GM12878 (cell line): Measurements from ENCODE around the gene LRWD1. TPM values are rescaled to one million over a fixed set of nuclear protein-coding genes. Genes with fewer than 3 reads are reported as not detected.

ENCODE experiments used
- ATAC-seq: fragments of 200-7000 bp; cut with Tn5 transposase; 3 replicates; pipeline ENCODE4 v1.9.1; 2020; ENCODE audit warnings: mild to moderate bottlenecking, moderate library complexity
- BruUV-seq: library from RNA; stranded (reverse); fragments of 400-500 nt; replicated peaks from 2 replicates; lab custom pipeline; 2021; lab: Mats Ljungman, UMichigan
- CTCF ChIA-PET: fragments of 300-600 bp; sonication (Branson Sonifier 250); formaldehyde crosslinking; extraction: SDS; loops from one replicate; lab custom pipeline; 2021; ENCODE audit warnings: inconsistent platforms; lab: Yijun Ruan, JAX
- POLR2A ChIA-PET: fragments of 350-600 bp; formaldehyde crosslinking; extraction: SDS; loops from one replicate; lab custom pipeline; 2021; ENCODE audit warnings: inconsistent platforms; lab: Charles Lee
- RAD21 ChIA-PET: fragments of 300-600 bp; sonication (Branson Sonifier 250); formaldehyde crosslinking; loops from one replicate; lab custom pipeline; 2023; ENCODE audit warnings: antibody characterized with exemption; ENCODE audit not compliant: unreplicated experiment; lab: Charles Lee
- SMC1A ChIA-PET: fragments of 300-600 bp; sonication (Branson Sonifier 250); formaldehyde crosslinking; loops from one replicate; lab custom pipeline; 2023; ENCODE audit not compliant: unreplicated experiment, uncharacterized antibody; lab: Charles Lee
- DNase-seq: peaks from one replicate; pipeline ENCODE4 v3.0.0-alpha.2; 2011; ENCODE audit warnings: low read depth, low spot score
- FAIRE-seq: peaks from 3 replicates; lab custom pipeline; 2011; peaks lifted over from hg19 to GRCh38; lab: Jason Lieb, UNC
- H2AFZ ChIP-seq: 2 replicates; pipeline ENCODE4 v1.6.0; 2011; ENCODE audit warnings: low read depth, low read length, control low read depth; ENCODE audit not compliant: control insufficient read depth
- H3K27ac ChIP-seq: 2 replicates; pipeline ENCODE4 v1.5.1; 2011; ENCODE audit warnings: control low read depth; ENCODE audit not compliant: control insufficient read depth, insufficient read depth
- H3K27me3 ChIP-seq, 2 experiments: replicated peaks in 1 of 2; 2 replicates each; pipeline versions ENCODE4 v1.6.0 to v1.6.1; 2011; ENCODE audit warnings: low read length in 1 of 2; ENCODE audit not compliant: control insufficient read depth in 2 of 2, insufficient read depth in 2 of 2
- H3K36me3 ChIP-seq, 2 experiments: 2 replicates each; pipeline ENCODE4 v1.5.1; 2011; ENCODE audit warnings: low read length in 1 of 2; ENCODE audit not compliant: control insufficient read depth in 2 of 2, insufficient read depth in 2 of 2
- H3K4me1 ChIP-seq: 2 replicates; pipeline ENCODE4 v1.6.1; 2011; ENCODE audit warnings: mild to moderate bottlenecking, low read length, moderate library complexity, mixed read lengths; ENCODE audit not compliant: control insufficient read depth, insufficient read depth
- H3K4me2 ChIP-seq: 2 replicates; pipeline ENCODE4 v1.6.0; 2011; ENCODE audit warnings: control low read depth; ENCODE audit not compliant: control insufficient read depth, insufficient read depth
- H3K4me3 ChIP-seq: fragments of 200-600 bp; sonication (generic); 2 replicates; pipeline ENCODE4 v1.5.1; 2016
- H3K79me2 ChIP-seq: 2 replicates; pipeline ENCODE4 v1.6.0; 2011; ENCODE audit warnings: low read length; ENCODE audit not compliant: control insufficient read depth, insufficient read depth
- H3K9ac ChIP-seq: 2 replicates; pipeline ENCODE4 v1.8.0; 2011; ENCODE audit warnings: low read length, control low read depth, mixed read lengths; ENCODE audit not compliant: control insufficient read depth, insufficient read depth
- H3K9me3 ChIP-seq: replicated peaks from 3 replicates; pipeline ENCODE4 v1.5.1; 2011; ENCODE audit warnings: mild to moderate bottlenecking, low read length; ENCODE audit not compliant: control insufficient read depth, insufficient read depth
- H4K20me1 ChIP-seq: 2 replicates; pipeline ENCODE4 v1.6.0; 2011; ENCODE audit not compliant: control insufficient read depth, insufficient read depth
- CHD4 ChIP-seq: fragments of 200-600 bp; sonication (generic); IDR thresholded peaks from 2 replicates; pipeline ENCODE4 v1.6.1; 2016; ENCODE audit warnings: mild to moderate bottlenecking
- MTA3 ChIP-seq: IDR thresholded peaks from 2 replicates; pipeline ENCODE4 v1.6.1; 2012; ENCODE audit warnings: low read length, inconsistent platforms, borderline replicate concordance
- NR2C2 ChIP-seq: IDR thresholded peaks from 2 replicates; pipeline ENCODE4 v1.6.1; 2011; ENCODE audit warnings: borderline replicate concordance, low read depth; ENCODE audit not compliant: control insufficient read depth, insufficient read length
- POLR2AphosphoS2 ChIP-seq: IDR thresholded peaks from 2 replicates; pipeline ENCODE4 v1.6.1; 2011; ENCODE audit warnings: low read depth, mild to moderate bottlenecking, low read length, improper control_type of control experiment, moderate library complexity
- RFX5 ChIP-seq: IDR thresholded peaks from 2 replicates; pipeline ENCODE4 v1.6.1; 2011; ENCODE audit warnings: low read depth, low read length, improper control_type of control experiment
- SUZ12 ChIP-seq: fragments of 200-600 bp; sonication (generic); IDR thresholded peaks from one replicate; pipeline ENCODE4 v1.6.1; 2018; ENCODE audit warnings: antibody characterized with exemption, mild to moderate bottlenecking; ENCODE audit not compliant: unreplicated experiment
- ZZZ3 ChIP-seq: IDR thresholded peaks from 2 replicates; pipeline ENCODE4 v1.6.1; 2011; ENCODE audit warnings: low read depth; ENCODE audit not compliant: control insufficient read depth, insufficient read length
- WGBS: methylation state at CpG from one replicate; pipeline ENCODE4 v1.1.6; 2016; ENCODE audit warnings: low lambda C conversion rate; ENCODE audit not compliant: insufficient replicate concordance, insufficient coverage; ENCODE audit errors: missing lambda C conversion rate; 5-methylcytosine and 5-hydroxymethylcytosine counted together
- in situ Hi-C: fragments of 300-500 bp; cut with MboI; formaldehyde crosslinking; loops from 9 replicates; pipeline ENCODE4 v1.14.3; 2018; ENCODE audit warnings: mixed read lengths
- intact Hi-C: fragments of 100-400 bp; cut with micrococcal nuclease; formaldehyde crosslinking; loops from one replicate; pipeline ENCODE4 v1.14.2; 2022; ENCODE audit not compliant: unreplicated experiment
- polyA plus RNA-seq, 11 experiments: library from polyadenylated mRNA; depleted of rRNA in 4 of 11; unstranded in 6 of 11; stranded (reverse) in 5 of 11; fragments of >200 nt; fragmentation: Nextera tagmentation in 4 of 11; fragmentation: Illumina TruSeq in 1 of 11; extraction: Ambion mirVana in 4 of 11; extraction: Trizol in 1 of 11; gene quantifications; 1 replicate in 1 of 11; 2 replicates in 10 of 11; pipeline versions ENCODE4 v1.2.1 to v1.2.3, GENCODE V29; 2011 to 2016; ENCODE audit warnings: inconsistent platforms in 2 of 11, missing spikeins in 2 of 11, low read depth in 1 of 11
- total RNA-seq, 4 experiments: library from RNA; depleted of rRNA in 3 of 4; stranded (reverse); fragments of >200 nt in 3 of 4; fragmentation: Illumina TruSeq in 1 of 4; extraction: Trizol in 1 of 4; gene quantifications; 2 replicates each; pipeline versions ENCODE4 v1.2.1 to v1.2.3, GENCODE V29; 2013 to 2021
- TF ChIP-seq, protein P1 (sequence below): fragments of 450-650 bp; IDR thresholded peaks from 2 replicates; pipeline ENCODE4 v1.6.1; 2017; ENCODE audit warnings: mild to moderate bottlenecking, moderate library complexity
- TF ChIP-seq, protein P2 (sequence below): fragments of 450-650 bp; IDR thresholded peaks from 2 replicates; pipeline ENCODE4 v1.6.1; 2017; ENCODE audit warnings: mild to moderate bottlenecking
- TF ChIP-seq, protein P3 (sequence below): fragments of 450-650 bp; IDR thresholded peaks from 2 replicates; pipeline ENCODE4 v1.6.1; 2016; ENCODE audit warnings: mild to moderate bottlenecking
- TF ChIP-seq, protein P4 (sequence below): IDR thresholded peaks from 2 replicates; pipeline ENCODE4 v1.6.1; 2012; ENCODE audit warnings: low read depth, low read length, improper control_type of control experiment

The LRWD1 gene
- total and polyA plus RNA-seq, 10 of the 15 experiments (the other 5 are each of a cell fraction or from before 2014, with no cell fraction given) = 0.40 to 64.4 (median 26.1) TPM

DNA sequence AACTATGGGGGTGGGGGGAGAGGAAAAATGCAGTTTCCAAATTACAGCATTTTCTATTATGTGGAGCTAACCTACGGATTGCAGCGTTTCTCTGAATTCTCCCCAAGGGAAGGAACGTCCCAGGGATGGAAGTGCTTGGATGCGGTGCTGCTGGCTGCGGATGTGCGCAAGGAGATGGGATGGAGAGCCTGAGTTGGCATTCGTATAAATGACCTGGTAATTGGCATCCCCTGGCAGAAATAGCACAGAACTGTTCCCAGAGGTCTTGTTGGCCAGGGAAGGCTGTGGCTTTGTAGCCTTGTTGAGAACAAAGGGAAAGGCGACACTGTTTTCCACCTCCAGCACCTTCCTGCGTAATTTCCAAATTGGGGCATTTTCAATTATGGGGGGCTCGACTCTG, 28.7 kb upstream of the LRWD1 start:
- in situ Hi-C loops = no loop called here
- RAD21 ChIA-PET = interaction anchor here (1.3 to 2.9 kb wide), 5 partner anchors 17 to 31 kb away, joined by 3 to 13 read pairs (median 5); no protein-coding TSS in a partner anchor
- BruUV-seq = TSS peak; percentile 50
- H3K27me3 ChIP-seq = no peaks in the 10 kb centered on the region
- H3K4me2 ChIP-seq = peak overlapping the region; percentile 91; the same call in 1 of the 2 replicates
- no peaks in the 10 kb centered on the region for H3K9me3 ChIP-seq
- DNase-seq (no peak), ATAC-seq (no peak), FAIRE-seq (no peak)
- H3K36me3 ChIP-seq = peaks cover 11 to 16% of the 10 kb centered on the region in 2 experiments
- peak overlapping the region; percentile 59 for H3K4me3 ChIP-seq
- no peak overlapping the region for H3K9ac ChIP-seq
- H3K27ac ChIP-seq = no peak overlapping the region
- POLR2A ChIA-PET = interaction anchor here (1.1 to 13.0 kb wide), 3 partner anchors 5 to 35 kb away, joined by 3 to 210 read pairs (median 34); no protein-coding TSS in a partner anchor
- peaks cover 41% of the 10 kb centered on the region for H3K79me2 ChIP-seq
- 90% methylated on average over 10 of the region's 10 CpGs for WGBS
- CTCF ChIA-PET = interaction anchor here (2.5 to 5.0 kb wide), 2 partner anchors 9 to 29 kb away, joined by 14 to 39 read pairs; no protein-coding TSS in a partner anchor
- SMC1A ChIA-PET = interaction anchor here (2.9 to 3.1 kb wide), 2 partner anchors 8 to 21 kb away, joined by 13 to 15 read pairs; no protein-coding TSS in a partner anchor
- intact Hi-C loops = no loop called here
- H4K20me1 ChIP-seq = no peaks in the 10 kb centered on the region
- H3K4me1 ChIP-seq = peaks cover 36% of the 10 kb centered on the region
- no peak overlapping the region for H2AFZ ChIP-seq
- TF ChIP-seq, protein P1, sequence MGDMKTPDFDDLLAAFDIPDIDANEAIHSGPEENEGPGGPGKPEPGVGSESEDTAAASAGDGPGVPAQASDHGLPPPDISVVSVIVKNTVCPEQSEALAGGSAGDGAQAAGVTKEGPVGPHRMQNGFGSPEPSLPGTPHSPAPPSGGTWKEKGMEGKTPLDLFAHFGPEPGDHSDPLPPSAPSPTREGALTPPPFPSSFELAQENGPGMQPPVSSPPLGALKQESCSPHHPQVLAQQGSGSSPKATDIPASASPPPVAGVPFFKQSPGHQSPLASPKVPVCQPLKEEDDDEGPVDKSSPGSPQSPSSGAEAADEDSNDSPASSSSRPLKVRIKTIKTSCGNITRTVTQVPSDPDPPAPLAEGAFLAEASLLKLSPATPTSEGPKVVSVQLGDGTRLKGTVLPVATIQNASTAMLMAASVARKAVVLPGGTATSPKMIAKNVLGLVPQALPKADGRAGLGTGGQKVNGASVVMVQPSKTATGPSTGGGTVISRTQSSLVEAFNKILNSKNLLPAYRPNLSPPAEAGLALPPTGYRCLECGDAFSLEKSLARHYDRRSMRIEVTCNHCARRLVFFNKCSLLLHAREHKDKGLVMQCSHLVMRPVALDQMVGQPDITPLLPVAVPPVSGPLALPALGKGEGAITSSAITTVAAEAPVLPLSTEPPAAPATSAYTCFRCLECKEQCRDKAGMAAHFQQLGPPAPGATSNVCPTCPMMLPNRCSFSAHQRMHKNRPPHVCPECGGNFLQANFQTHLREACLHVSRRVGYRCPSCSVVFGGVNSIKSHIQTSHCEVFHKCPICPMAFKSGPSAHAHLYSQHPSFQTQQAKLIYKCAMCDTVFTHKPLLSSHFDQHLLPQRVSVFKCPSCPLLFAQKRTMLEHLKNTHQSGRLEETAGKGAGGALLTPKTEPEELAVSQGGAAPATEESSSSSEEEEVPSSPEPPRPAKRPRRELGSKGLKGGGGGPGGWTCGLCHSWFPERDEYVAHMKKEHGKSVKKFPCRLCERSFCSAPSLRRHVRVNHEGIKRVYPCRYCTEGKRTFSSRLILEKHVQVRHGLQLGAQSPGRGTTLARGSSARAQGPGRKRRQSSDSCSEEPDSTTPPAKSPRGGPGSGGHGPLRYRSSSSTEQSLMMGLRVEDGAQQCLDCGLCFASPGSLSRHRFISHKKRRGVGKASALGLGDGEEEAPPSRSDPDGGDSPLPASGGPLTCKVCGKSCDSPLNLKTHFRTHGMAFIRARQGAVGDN = no peak
- no peak for TF ChIP-seq RFX5
- no peak for TF ChIP-seq CHD4
- TF ChIP-seq, protein P2, sequence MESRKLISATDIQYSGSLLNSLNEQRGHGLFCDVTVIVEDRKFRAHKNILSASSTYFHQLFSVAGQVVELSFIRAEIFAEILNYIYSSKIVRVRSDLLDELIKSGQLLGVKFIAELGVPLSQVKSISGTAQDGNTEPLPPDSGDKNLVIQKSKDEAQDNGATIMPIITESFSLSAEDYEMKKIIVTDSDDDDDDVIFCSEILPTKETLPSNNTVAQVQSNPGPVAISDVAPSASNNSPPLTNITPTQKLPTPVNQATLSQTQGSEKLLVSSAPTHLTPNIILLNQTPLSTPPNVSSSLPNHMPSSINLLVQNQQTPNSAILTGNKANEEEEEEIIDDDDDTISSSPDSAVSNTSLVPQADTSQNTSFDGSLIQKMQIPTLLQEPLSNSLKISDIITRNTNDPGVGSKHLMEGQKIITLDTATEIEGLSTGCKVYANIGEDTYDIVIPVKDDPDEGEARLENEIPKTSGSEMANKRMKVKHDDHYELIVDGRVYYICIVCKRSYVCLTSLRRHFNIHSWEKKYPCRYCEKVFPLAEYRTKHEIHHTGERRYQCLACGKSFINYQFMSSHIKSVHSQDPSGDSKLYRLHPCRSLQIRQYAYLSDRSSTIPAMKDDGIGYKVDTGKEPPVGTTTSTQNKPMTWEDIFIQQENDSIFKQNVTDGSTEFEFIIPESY = no peak
- no peak for TF ChIP-seq POLR2AphosphoS2
- TF ChIP-seq, protein P3, sequence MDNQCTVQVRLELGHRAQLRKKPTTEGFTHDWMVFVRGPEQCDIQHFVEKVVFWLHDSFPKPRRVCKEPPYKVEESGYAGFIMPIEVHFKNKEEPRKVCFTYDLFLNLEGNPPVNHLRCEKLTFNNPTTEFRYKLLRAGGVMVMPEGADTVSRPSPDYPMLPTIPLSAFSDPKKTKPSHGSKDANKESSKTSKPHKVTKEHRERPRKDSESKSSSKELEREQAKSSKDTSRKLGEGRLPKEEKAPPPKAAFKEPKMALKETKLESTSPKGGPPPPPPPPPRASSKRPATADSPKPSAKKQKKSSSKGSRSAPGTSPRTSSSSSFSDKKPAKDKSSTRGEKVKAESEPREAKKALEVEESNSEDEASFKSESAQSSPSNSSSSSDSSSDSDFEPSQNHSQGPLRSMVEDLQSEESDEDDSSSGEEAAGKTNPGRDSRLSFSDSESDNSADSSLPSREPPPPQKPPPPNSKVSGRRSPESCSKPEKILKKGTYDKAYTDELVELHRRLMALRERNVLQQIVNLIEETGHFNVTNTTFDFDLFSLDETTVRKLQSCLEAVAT = no peak
- TF ChIP-seq NR2C2 = no peak
- no peak for TF ChIP-seq ZZZ3
- TF ChIP-seq, protein P4, sequence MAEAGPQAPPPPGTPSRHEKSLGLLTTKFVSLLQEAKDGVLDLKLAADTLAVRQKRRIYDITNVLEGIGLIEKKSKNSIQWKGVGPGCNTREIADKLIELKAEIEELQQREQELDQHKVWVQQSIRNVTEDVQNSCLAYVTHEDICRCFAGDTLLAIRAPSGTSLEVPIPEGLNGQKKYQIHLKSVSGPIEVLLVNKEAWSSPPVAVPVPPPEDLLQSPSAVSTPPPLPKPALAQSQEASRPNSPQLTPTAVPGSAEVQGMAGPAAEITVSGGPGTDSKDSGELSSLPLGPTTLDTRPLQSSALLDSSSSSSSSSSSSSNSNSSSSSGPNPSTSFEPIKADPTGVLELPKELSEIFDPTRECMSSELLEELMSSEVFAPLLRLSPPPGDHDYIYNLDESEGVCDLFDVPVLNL = no peak
- no peak for TF ChIP-seq SUZ12
- no peak for TF ChIP-seq MTA3
